ENCODE measurements around the gene CCDC110.

CCDC110 gene

GRCh38 chr4:185445209-185445608, 26.3 kb downstream of the CCDC110 start:
- H3K9ac ChIP-seq (ENCODE audit: low read length) = no peak overlapping the region
- no peaks in the 10 kb centered on the region for H3K36me3 ChIP-seq (ENCODE audit: control insufficient read depth, low read depth, low read length)
- no peaks in the 10 kb centered on the region for H3K9me3 ChIP-seq (ENCODE audit: control insufficient read depth, low read depth, low read length)
- no peaks in the 10 kb centered on the region for H3K4me1 ChIP-seq (ENCODE audit: control insufficient read depth, low read depth, low read length)
- no peaks in the 10 kb centered on the region for H3K27me3 ChIP-seq (ENCODE audit: control insufficient read depth, insufficient read depth, low read length)
- no peak overlapping the region for H3K27ac ChIP-seq (ENCODE audit: low read length)
- H3K4me3 ChIP-seq (ENCODE audit: low read length) = no peak overlapping the region

- H3K9me3 ChIP-seq (ENCODE audit: control insufficient read depth, low read depth, low read length) = no peaks in the 10 kb centered on the region
These were observed 30.1 kb downstream of the CCDC110 start for GRCh38 chr4:185441479-185441878.

GRCh38 chr4:185437809-185438208, 33.7 kb downstream of the CCDC110 start:
- H3K27ac ChIP-seq (ENCODE audit: low read length) = no peak overlapping the region
- no peaks in the 10 kb centered on the region for H3K9me3 ChIP-seq (ENCODE audit: control insufficient read depth, low read depth, low read length)
- H3K36me3 ChIP-seq (ENCODE audit: control insufficient read depth, low read depth, low read length) = no peaks in the 10 kb centered on the region
- H3K4me3 ChIP-seq (ENCODE audit: low read length) = no peak overlapping the region
- H3K9ac ChIP-seq (ENCODE audit: low read length) = no peak overlapping the region
- no peaks in the 10 kb centered on the region for H3K27me3 ChIP-seq (ENCODE audit: control insufficient read depth, insufficient read depth, low read length)
- no peaks in the 10 kb centered on the region for H3K4me1 ChIP-seq (ENCODE audit: control insufficient read depth, low read depth, low read length)

More at GRCh38 chr4:185441479-185441878, 30.1 kb downstream of the CCDC110 start:
- Histone ChIP-seq H3K4me3 (ENCODE audit: low read length) (no peak overlapping the region), H3K4me1 (ENCODE audit: control insufficient read depth, low read depth, low read length) (no peaks in the 10 kb centered on the region), H3K36me3 (ENCODE audit: control insufficient read depth, low read depth, low read length) (no peaks in the 10 kb centered on the region), H3K9ac (ENCODE audit: low read length) (no peak overlapping the region), H3K27me3 (ENCODE audit: control insufficient read depth, insufficient read depth, low read length) (no peaks in the 10 kb centered on the region), H3K27ac (ENCODE audit: low read length) (no peak overlapping the region)

DNA sequence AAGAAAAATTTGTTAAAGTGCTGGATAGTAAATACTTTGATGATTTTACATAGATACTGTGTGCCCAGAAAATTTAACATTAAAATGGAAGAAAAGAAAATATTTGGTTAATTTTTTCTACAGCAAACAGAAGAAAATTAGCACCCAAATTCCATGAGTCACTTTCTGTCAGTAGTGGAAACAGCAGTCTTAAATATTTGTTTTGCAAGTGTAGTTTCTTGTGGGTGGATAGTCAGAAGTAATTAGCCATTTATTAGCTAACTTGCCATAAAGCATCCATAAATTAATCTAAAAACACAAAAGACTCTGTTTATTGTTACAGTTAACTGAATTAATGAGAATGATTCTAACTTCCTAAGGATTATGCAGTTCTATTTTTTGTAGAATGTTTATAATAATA, 36.1 kb downstream of the CCDC110 start:
- Histone ChIP-seq H3K36me3 (ENCODE audit: control insufficient read depth, low read depth, low read length) (no peaks in the 10 kb centered on the region), H3K4me3 (ENCODE audit: low read length) (no peak overlapping the region), H3K27me3 (ENCODE audit: control insufficient read depth, insufficient read depth, low read length) (no peaks in the 10 kb centered on the region), H3K9me3 (ENCODE audit: control insufficient read depth, low read depth, low read length) (no peaks in the 10 kb centered on the region), H3K4me1 (ENCODE audit: control insufficient read depth, low read depth, low read length) (no peaks in the 10 kb centered on the region), H3K9ac (ENCODE audit: low read length) (no peak overlapping the region), H3K27ac (ENCODE audit: low read length) (no peak overlapping the region)

- Histone ChIP-seq H3K9ac (ENCODE audit: low read length) (no peak overlapping the region), H3K4me1 (ENCODE audit: control insufficient read depth, low read depth, low read length) (peaks cover 3% of the 10 kb centered on the region), H3K9me3 (ENCODE audit: control insufficient read depth, low read depth, low read length) (no peaks in the 10 kb centered on the region), H3K27me3 (ENCODE audit: control insufficient read depth, insufficient read depth, low read length) (no peaks in the 10 kb centered on the region), H3K27ac (ENCODE audit: low read length) (no peak overlapping the region), H3K36me3 (ENCODE audit: control insufficient read depth, low read depth, low read length) (no peaks in the 10 kb centered on the region), H3K4me3 (ENCODE audit: low read length) (no peak overlapping the region)
These were observed 41.9 kb downstream of the CCDC110 start for GRCh38 chr4:185429660-185430059.

GRCh38 chr4:185426960-185427688, 44.4 kb downstream of the CCDC110 start:
- H3K4me1 ChIP-seq (ENCODE audit: control insufficient read depth, low read depth, low read length) = peaks cover 4% of the 10 kb centered on the region
- H3K27ac ChIP-seq (ENCODE audit: low read length) = no peak overlapping the region
- H3K36me3 ChIP-seq (ENCODE audit: control insufficient read depth, low read depth, low read length) = peaks cover 1% of the 10 kb centered on the region
- H3K9me3 ChIP-seq (ENCODE audit: control insufficient read depth, low read depth, low read length) = no peaks in the 10 kb centered on the region
- no peak overlapping the region for H3K9ac ChIP-seq (ENCODE audit: low read length)
- no peak overlapping the region for H3K4me3 ChIP-seq (ENCODE audit: low read length)
- no peaks in the 10 kb centered on the region for H3K27me3 ChIP-seq (ENCODE audit: control insufficient read depth, insufficient read depth, low read length)

GRCh38 chr4:185425647-185426352, 45.7 kb downstream of the CCDC110 start, which contains the start of gene UFSP2:
UFSP2 (minus strand) TSS chr4:185425964; CDS start chr4:185425868, 96 bp downstream.
- peak within 1 kb of the TSS; percentile 99 for H3K9ac ChIP-seq (ENCODE audit: low read length)
- peaks cover 2% of the 10 kb centered on the region for H3K36me3 ChIP-seq (ENCODE audit: control insufficient read depth, low read depth, low read length)
- H3K27me3 ChIP-seq (ENCODE audit: control insufficient read depth, insufficient read depth, low read length) = no peaks in the 10 kb centered on the region
- H3K9me3 ChIP-seq (ENCODE audit: control insufficient read depth, low read depth, low read length) = no peaks in the 10 kb centered on the region
- H3K4me1 ChIP-seq (ENCODE audit: control insufficient read depth, low read depth, low read length) = peaks cover 4% of the 10 kb centered on the region
- peak within 1 kb of the TSS; percentile 84 for H3K4me3 ChIP-seq (ENCODE audit: low read length)
- peak within 1 kb of the TSS; percentile 99 for H3K27ac ChIP-seq (ENCODE audit: low read length)

DNA sequence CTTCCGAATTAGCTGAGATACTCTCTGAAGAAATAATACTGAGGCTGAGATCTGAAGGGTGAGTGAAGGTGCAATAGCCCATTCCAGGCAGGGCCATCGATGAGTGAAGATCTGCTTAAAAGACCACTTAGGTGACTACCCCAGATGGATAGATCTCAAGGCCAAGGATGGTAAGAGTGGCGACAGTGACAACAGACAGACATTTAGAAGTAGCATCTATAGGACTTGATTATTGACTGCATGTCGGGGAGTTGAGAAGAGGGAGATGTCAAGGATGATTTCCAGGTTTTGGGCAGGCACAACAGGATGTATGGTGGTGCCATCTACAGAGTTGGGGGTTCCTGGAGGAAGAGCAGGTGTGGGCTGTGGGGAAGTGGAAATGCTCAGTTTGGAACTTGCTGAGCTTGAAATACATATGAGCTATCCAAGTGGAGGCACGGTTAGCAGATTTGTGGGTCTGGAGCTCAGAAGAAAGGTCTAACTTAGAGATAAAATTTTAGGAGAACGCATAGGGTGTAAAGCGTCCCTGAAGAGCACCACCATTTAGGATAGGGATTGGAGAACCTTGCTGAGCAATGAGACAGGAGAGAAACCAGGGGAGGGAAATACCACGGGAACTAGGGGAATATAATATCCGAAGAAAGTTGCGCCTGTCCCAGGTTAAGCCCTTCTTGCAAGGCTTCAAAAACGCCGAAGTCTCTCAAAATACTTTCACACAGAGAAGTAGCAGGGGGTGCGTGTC, 46.5 kb downstream of the CCDC110 start:
- Histone ChIP-seq H3K9me3 (ENCODE audit: control insufficient read depth, low read depth, low read length) (no peaks in the 10 kb centered on the region), H3K27ac (ENCODE audit: low read length) (peak overlapping the region; percentile 99), H3K9ac (ENCODE audit: low read length) (peak overlapping the region; percentile 99), H3K27me3 (ENCODE audit: control insufficient read depth, insufficient read depth, low read length) (no peaks in the 10 kb centered on the region), H3K4me1 (ENCODE audit: control insufficient read depth, low read depth, low read length) (peaks cover 4% of the 10 kb centered on the region), H3K4me3 (ENCODE audit: low read length) (peak overlapping the region; percentile 84), H3K36me3 (ENCODE audit: control insufficient read depth, low read depth, low read length) (peaks cover 2% of the 10 kb centered on the region)

DNA sequence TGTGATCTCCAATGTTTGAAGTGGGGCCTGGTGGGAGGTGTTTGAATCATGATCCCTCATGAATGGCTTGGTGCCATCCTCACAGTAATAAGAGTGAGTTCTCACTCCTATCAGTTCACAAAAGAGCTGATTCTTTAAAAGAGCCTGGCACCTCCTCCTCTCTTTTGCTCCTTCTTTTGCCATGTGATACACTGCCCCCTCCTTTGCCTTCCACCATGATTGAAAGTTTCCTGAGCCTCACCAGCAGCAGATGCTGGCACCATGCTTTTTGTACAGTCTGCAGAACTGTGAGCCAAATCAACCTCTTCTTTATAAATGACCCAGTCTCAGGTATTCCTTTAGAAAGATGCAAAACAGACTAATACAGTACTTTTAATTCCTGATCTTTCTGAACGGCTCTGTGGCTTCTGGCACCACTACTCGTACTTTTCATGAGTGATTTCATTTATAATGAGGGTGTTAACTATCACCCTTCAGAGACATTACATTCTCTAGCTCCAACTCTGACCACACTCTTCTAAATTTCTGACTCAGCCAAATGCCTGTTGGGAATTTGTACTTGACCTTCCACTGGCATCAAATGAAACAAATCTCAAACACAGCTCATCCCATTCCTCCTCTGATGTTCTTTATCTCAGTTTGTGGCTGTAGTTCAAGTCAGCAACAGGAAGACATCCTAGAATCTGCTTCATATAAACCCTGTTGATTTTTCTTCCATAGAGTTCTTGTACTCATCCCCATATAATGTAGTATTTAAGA, 50.0 kb downstream of the CCDC110 start:
- no peak overlapping the region for H3K9ac ChIP-seq (ENCODE audit: low read length)
- no peak overlapping the region for H3K4me3 ChIP-seq (ENCODE audit: low read length)
- no peaks in the 10 kb centered on the region for H3K27me3 ChIP-seq (ENCODE audit: control insufficient read depth, insufficient read depth, low read length)
- H3K36me3 ChIP-seq (ENCODE audit: control insufficient read depth, low read depth, low read length) = peaks cover 8% of the 10 kb centered on the region
- H3K27ac ChIP-seq (ENCODE audit: low read length) = no peak overlapping the region
- H3K9me3 ChIP-seq (ENCODE audit: control insufficient read depth, low read depth, low read length) = no peaks in the 10 kb centered on the region
- H3K4me1 ChIP-seq (ENCODE audit: control insufficient read depth, low read depth, low read length) = peaks cover 4% of the 10 kb centered on the region

DNA sequence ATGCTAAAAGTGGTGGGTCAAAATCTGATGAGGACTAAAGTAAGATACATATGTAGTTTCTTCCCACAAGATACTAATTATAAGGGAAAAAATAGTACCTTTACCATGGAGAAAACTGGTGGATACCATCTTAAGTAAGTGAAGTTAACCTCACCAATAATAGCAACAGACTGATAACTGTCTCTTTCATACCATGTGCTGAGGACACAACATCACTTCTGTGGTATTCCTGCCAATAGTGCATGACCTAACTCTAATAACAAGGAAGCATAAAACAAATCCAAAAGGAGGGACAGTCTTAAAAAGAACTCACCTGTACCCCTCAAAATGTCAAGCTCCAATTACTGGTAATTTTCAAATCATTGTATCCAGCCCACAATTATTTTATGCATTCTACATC, 54.6 kb downstream of the CCDC110 start:
- Histone ChIP-seq H3K9me3 (ENCODE audit: control insufficient read depth, low read depth, low read length) (no peaks in the 10 kb centered on the region), H3K36me3 (ENCODE audit: control insufficient read depth, low read depth, low read length) (peaks cover 13% of the 10 kb centered on the region), H3K4me3 (ENCODE audit: low read length) (no peak overlapping the region), H3K27me3 (ENCODE audit: control insufficient read depth, insufficient read depth, low read length) (no peaks in the 10 kb centered on the region), H3K27ac (ENCODE audit: low read length) (no peak overlapping the region), H3K9ac (ENCODE audit: low read length) (no peak overlapping the region), H3K4me1 (ENCODE audit: control insufficient read depth, low read depth, low read length) (no peaks in the 10 kb centered on the region)

DNA sequence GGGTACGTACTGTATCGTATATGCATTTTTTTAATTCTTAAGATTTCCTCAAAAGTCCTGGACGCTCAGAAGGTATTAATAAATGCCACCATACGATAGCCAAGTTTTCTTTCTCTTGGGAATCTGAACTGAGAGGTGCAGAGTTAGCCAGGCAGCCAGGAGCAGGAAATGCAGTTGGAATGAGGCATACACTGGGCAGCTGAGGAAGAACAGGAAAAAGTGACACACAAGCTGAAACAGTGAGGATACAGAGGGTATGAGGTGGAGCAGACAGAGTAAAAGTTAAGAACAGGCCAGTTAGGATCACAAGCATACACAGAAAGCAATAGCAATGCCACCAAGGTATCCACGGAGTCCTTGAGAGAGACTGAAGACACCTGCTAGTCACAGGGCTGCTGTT, 59.1 kb downstream of the CCDC110 start:
- peaks cover 18% of the 10 kb centered on the region for H3K36me3 ChIP-seq (ENCODE audit: control insufficient read depth, low read depth, low read length)
- no peaks in the 10 kb centered on the region for H3K9me3 ChIP-seq (ENCODE audit: control insufficient read depth, low read depth, low read length)
- no peak overlapping the region for H3K27ac ChIP-seq (ENCODE audit: low read length)
- H3K4me1 ChIP-seq (ENCODE audit: control insufficient read depth, low read depth, low read length) = no peaks in the 10 kb centered on the region
- H3K9ac ChIP-seq (ENCODE audit: low read length) = no peak overlapping the region
- H3K27me3 ChIP-seq (ENCODE audit: control insufficient read depth, insufficient read depth, low read length) = no peaks in the 10 kb centered on the region
- no peak overlapping the region for H3K4me3 ChIP-seq (ENCODE audit: low read length)

Measured in iPS-18a (cell line).